Measurements from ENCODE around the gene PTK7. TPM values are rescaled to one million over a fixed set of nuclear protein-coding genes. Genes with fewer than 3 reads are reported as not detected.

Gene PTK7
- total RNA-seq, 6 donors from 2014 or later, result 68.6 to 180 (median 89.4) TPM

DNA sequence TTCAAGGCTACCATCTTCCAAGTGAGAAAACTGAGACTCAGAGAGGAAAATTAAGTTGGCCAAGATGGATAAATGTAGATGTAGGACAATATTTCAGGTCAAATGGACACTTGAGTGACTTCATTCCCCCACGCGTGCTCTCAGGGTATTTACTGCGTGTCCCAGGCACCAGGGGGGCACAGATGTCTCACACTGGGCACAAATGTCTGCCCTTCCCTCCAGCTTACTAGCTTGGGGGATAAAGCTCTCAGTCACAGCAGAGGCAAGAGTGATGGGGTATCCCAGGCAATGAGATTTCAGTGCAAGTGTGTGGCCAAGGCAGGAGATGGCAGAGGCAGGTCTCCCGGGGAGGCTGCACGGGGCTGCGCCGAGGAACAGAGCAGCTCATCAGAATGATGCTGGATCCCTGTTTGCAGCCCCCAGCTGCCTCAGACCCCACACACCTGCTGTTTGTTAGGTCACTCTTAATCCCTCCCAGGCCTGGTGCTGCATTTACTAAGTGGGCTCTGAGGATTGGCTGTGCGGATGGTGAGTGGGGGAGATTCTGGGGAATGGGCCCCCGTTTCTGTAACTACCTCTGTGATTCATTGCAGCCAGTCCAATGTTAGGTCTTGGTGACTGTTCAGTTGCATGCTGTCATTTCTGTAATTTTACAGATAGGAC is 44.1 kb downstream of the PTK7 start:
- Histone ChIP-seq H3K4me1 (peaks cover 22 to 47% (median 38%) of the 10 kb centered on the region in 4 donors), H3K27ac (peak overlapping the region in 3 of 4 donors; percentile 40 to 67 (median 47)), H3K9me3 (no peaks in the 10 kb centered on the region), H3K27me3 (no peaks in the 10 kb centered on the region), H3K4me3 (no peak overlapping the region), H3K36me3 (no peaks in the 10 kb centered on the region)
- no peak for DNase-seq
- ATAC-seq (ENCODE audit: low FRiP score in 2 of 2), result no peak
- TF ChIP-seq CTCF (IDR thresholded peaks at IDR 0.05) (no peak), POLR2AphosphoS5 (IDR thresholded peaks at IDR 0.05) (no peak)
- WGBS, 2 donors, result 77 to 96% methylated on average over 9 of the region's 9 CpGs

- peak overlapping the region; percentile 32 to 76 (median 54) for H3K27ac ChIP-seq
- TF ChIP-seq CTCF (IDR thresholded peaks at IDR 0.05), result no peak
- peak in 1 of 4 donors; percentile 8 for TF ChIP-seq EP300 (IDR thresholded peaks at IDR 0.05)
- peak; percentile 9 to 57 for TF ChIP-seq POLR2AphosphoS5 (IDR thresholded peaks at IDR 0.05)
- no peak for TF ChIP-seq POLR2A (IDR thresholded peaks at IDR 0.05)
- DNase-seq, result peak in 1 of 2 donors; percentile 59
These were observed 45.1 kb downstream of the PTK7 start for GRCh38 chr6:43120944-43121913.

GRCh38 chr6:43122146-43122545 is 46.0 kb downstream of the PTK7 start:
- Histone ChIP-seq H3K9me3 (no peaks in the 10 kb centered on the region), H3K27ac (peak overlapping the region in 2 of 4 donors; percentile 32 to 69), H3K4me1 (peaks cover 13 to 32% (median 26%) of the 10 kb centered on the region in 4 donors), H3K27me3 (no peaks in the 10 kb centered on the region), H3K4me3 (no peak overlapping the region), H3K36me3 (no peaks in the 10 kb centered on the region)
- WGBS, 2 donors, result 59 to 100% methylated on average over 1 to 2 of the region's 2 CpGs
- TF ChIP-seq EP300 (IDR thresholded peaks at IDR 0.05) (no peak), POLR2AphosphoS5 (IDR thresholded peaks at IDR 0.05) (no peak), POLR2A (IDR thresholded peaks at IDR 0.05) (no peak), CTCF (IDR thresholded peaks at IDR 0.05) (no peak)
- no peak for DNase-seq
- ATAC-seq (ENCODE audit: low FRiP score in 2 of 2), result no peak

More at GRCh38 chr6:43120944-43121913, 45.1 kb downstream of the PTK7 start:
- Histone ChIP-seq H3K4me3 (no peak overlapping the region), H3K4me1 (peaks cover 13 to 40% (median 31%) of the 10 kb centered on the region in 4 donors), H3K9me3 (no peaks in the 10 kb centered on the region), H3K36me3 (no peaks in the 10 kb centered on the region), H3K27me3 (no peaks in the 10 kb centered on the region)
- WGBS, 2 donors, result 62 to 70% methylated on average over 9 of the region's 9 CpGs
- peak; percentile 58 to 78 for ATAC-seq (ENCODE audit: low FRiP score in 2 of 2)

DNA sequence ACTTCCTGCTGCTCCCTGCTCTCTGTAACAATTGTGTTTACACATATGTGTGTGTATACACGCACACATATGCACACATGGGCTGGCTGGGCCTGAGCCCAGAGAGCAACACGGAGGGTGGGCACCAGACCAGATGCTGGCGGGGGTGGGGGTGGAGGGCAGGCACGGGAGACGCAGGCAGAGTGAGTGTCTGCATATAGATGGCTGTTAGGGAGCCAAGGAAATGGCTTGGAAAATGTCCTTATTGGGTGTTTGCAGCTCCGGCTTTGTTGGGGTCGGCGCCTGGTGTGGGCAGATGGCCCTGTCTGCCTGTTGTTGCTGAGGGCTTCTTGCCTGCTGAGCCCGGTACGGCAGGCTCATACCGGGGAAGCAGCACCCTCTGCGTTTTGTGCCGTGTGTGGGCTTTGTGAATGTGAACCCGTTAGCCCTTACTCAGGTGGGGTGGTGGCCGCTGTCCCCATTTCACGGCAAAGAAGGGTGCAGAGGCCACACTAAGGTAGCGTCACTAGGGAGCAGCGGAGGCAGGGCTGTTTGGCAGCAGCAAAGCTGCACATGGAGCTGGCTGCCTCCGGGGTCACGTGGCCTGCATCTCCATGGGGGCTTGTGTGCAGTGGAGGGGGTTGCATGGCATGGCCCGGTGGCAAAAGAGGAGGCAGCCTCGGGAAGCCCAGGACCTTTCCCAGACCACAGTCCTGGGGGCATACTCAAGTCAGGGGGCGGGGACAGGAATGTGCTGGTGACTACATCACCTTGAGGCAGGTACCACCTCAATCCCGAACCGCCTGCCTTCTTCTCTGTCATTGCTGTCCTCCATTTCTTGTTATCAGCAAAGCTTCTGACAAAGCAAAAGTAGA is 47.6 kb downstream of the PTK7 start:
- TF ChIP-seq POLR2AphosphoS5 (IDR thresholded peaks at IDR 0.05) (no peak), CTCF (IDR thresholded peaks at IDR 0.05) (no peak), EP300 (IDR thresholded peaks at IDR 0.05) (no peak), POLR2A (IDR thresholded peaks at IDR 0.05) (no peak)
- Histone ChIP-seq H3K27ac (peak overlapping the region in 1 of 4 donors; percentile 3), H3K9me3 (no peaks in the 10 kb centered on the region), H3K4me1 (peaks cover 14 to 41% (median 34%) of the 10 kb centered on the region in 4 donors), H3K36me3 (no peaks in the 10 kb centered on the region), H3K27me3 (no peaks in the 10 kb centered on the region), H3K4me3 (no peak overlapping the region)
- ATAC-seq (ENCODE audit: low FRiP score in 2 of 2) (no peak), DNase-seq (no peak)
- 68 to 71% methylated on average over 11 to 25 of the region's 25 CpGs for WGBS, 2 donors
